ENCODE results near the gene MBOAT2. TPM values are rescaled to one million over a fixed set of nuclear protein-coding genes. Genes with fewer than 3 reads are reported as not detected.

MBOAT2 gene
- total RNA-seq, 1 experiment from 2014 or later, result 65.1 TPM

DNA sequence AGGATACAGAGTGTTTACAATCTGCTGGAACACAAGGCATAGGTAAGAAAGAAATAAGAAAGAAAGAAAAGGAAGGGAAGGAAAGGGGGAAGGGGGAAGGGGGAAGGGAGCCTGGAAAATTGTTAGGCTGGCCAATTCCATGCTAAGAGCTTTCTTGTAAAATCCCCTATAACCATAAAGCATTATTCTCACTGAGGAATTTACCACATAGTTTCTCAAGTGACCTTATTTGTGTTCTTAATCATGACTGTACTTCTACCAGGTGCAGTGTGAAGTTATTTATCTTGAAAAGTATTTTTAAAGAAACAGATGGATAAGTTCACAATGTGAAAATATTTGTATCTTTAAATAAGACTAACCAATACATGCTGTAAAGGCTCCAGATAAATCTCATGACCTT lies 126.9 kb downstream of the MBOAT2 start:
- ChIA-PET POLR2A (ENCODE audit: low non-redundant PET) (no interaction called here), CTCF (no interaction called here)
- BruUV-seq (replicated peaks), result no TSS peak
- H3K4me3 ChIP-seq (ENCODE audit: low read depth, low read length, poor library complexity, severe bottlenecking), result no peak overlapping the region
- no peak for DNase-seq (ENCODE audit: low spot score)
- TF ChIP-seq, protein P1, sequence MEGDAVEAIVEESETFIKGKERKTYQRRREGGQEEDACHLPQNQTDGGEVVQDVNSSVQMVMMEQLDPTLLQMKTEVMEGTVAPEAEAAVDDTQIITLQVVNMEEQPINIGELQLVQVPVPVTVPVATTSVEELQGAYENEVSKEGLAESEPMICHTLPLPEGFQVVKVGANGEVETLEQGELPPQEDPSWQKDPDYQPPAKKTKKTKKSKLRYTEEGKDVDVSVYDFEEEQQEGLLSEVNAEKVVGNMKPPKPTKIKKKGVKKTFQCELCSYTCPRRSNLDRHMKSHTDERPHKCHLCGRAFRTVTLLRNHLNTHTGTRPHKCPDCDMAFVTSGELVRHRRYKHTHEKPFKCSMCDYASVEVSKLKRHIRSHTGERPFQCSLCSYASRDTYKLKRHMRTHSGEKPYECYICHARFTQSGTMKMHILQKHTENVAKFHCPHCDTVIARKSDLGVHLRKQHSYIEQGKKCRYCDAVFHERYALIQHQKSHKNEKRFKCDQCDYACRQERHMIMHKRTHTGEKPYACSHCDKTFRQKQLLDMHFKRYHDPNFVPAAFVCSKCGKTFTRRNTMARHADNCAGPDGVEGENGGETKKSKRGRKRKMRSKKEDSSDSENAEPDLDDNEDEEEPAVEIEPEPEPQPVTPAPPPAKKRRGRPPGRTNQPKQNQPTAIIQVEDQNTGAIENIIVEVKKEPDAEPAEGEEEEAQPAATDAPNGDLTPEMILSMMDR (conservative IDR thresholded peaks at IDR 0.05; ENCODE audit: low read depth, low read length), result no peak
- TF ChIP-seq EZH2 (IDR thresholded peaks at IDR 0.05; ENCODE audit: borderline replicate concordance, low read depth, low read length, poor library complexity, severe bottlenecking), result no peak
- H3K36me3 ChIP-seq (ENCODE audit: insufficient read depth, low read length, poor library complexity, severe bottlenecking), result peaks cover 4% of the 10 kb centered on the region
- H3K4me1 ChIP-seq (ENCODE audit: insufficient read depth, low read length, poor library complexity, severe bottlenecking), result no peaks in the 10 kb centered on the region
- H3K27ac ChIP-seq (ENCODE audit: low read depth, low read length, poor library complexity, severe bottlenecking), result no peak overlapping the region
- intact Hi-C loops (cut with micrococcal nuclease; ENCODE audit: unreplicated experiment), result no loop called here
- no peaks in the 10 kb centered on the region for H3K9me3 ChIP-seq (ENCODE audit: low read depth, low read length, poor library complexity, severe bottlenecking)
- no peaks in the 10 kb centered on the region for H3K27me3 ChIP-seq (replicated peaks; ENCODE audit: insufficient read depth, low read depth, low read length, poor library complexity)

DNA sequence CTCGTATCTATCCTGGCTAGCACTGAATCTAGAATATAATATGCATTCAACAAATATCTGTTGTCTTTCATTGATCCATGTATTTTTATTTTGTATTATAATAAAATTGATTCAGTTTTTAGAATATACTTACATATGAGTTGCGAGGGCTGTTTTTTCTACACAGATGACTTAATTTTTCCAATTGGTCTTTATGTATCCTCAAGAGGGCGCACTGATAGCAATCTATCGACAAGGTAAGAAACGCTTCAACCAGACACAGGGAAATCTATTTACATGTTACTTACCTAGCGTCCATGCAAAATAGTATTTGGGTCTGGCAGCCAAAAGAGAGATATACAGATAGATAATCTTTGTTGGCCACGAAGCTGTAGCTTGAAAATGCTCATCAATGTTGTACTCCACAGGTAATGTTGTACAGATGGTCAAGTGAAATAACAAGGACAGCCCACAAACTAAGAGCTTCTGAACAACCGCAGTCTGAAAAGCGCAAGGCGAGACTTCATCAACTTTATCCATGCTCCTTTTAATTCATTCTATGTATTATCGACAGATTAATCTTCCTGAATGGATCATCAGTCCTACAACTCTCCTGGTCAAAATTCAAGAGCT lies 130.6 kb downstream of the MBOAT2 start:
- H3K27me3 ChIP-seq (replicated peaks; ENCODE audit: insufficient read depth, low read depth, low read length, poor library complexity), result no peaks in the 10 kb centered on the region
- H3K4me1 ChIP-seq (ENCODE audit: insufficient read depth, low read length, poor library complexity, severe bottlenecking), result no peaks in the 10 kb centered on the region
- TF ChIP-seq, protein P1 (conservative IDR thresholded peaks at IDR 0.05; ENCODE audit: low read depth, low read length), result peak; percentile 74
- no peak for TF ChIP-seq EZH2 (IDR thresholded peaks at IDR 0.05; ENCODE audit: borderline replicate concordance, low read depth, low read length, poor library complexity, severe bottlenecking)
- CTCF ChIA-PET, result interaction anchor here (1.2 kb wide), 1 partner anchor 267 kb away, joined by 10 read pairs; no protein-coding TSS in a partner anchor
- no peak overlapping the region for H3K4me3 ChIP-seq (ENCODE audit: low read depth, low read length, poor library complexity, severe bottlenecking)
- POLR2A ChIA-PET (ENCODE audit: low non-redundant PET), result interaction anchor here (0.6 kb wide), 1 partner anchor 148 kb away, joined by 3 read pairs; no protein-coding TSS in a partner anchor
- BruUV-seq (replicated peaks), result no TSS peak
- intact Hi-C loops (cut with micrococcal nuclease; ENCODE audit: unreplicated experiment), result loop anchor here (2.0 kb wide), 1 partner anchor 266 kb away; no protein-coding TSS in a partner anchor
- peaks cover 4% of the 10 kb centered on the region for H3K36me3 ChIP-seq (ENCODE audit: insufficient read depth, low read length, poor library complexity, severe bottlenecking)
- DNase-seq (ENCODE audit: low spot score), result peak; percentile 71
- H3K9me3 ChIP-seq (ENCODE audit: low read depth, low read length, poor library complexity, severe bottlenecking), result no peaks in the 10 kb centered on the region
- no peak overlapping the region for H3K27ac ChIP-seq (ENCODE audit: low read depth, low read length, poor library complexity, severe bottlenecking)

DNA sequence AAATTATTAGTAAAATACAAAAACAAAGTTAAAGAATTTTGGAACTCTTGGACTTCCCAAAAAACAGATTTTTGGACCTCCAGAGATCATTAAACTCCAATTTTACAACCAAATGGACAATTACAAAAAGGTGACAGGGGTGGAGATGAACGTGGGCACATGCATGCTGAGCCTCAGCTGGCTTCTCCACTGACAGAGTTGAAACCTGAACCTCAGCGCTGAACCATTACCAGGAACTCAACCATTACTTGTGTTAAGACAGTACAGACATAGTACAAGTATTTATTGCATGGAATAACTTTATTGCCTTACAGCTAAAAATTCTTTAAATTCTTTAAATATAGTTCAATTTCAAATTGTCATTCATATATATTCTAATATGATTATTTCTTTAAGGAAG lies 133.0 kb downstream of the MBOAT2 start:
- DNase-seq (ENCODE audit: low spot score), result no peak
- H3K27ac ChIP-seq (ENCODE audit: low read depth, low read length, poor library complexity, severe bottlenecking), result no peak overlapping the region
- no peak overlapping the region for H3K4me3 ChIP-seq (ENCODE audit: low read depth, low read length, poor library complexity, severe bottlenecking)
- no peaks in the 10 kb centered on the region for H3K4me1 ChIP-seq (ENCODE audit: insufficient read depth, low read length, poor library complexity, severe bottlenecking)
- no peaks in the 10 kb centered on the region for H3K36me3 ChIP-seq (ENCODE audit: insufficient read depth, low read length, poor library complexity, severe bottlenecking)
- no peaks in the 10 kb centered on the region for H3K27me3 ChIP-seq (replicated peaks; ENCODE audit: insufficient read depth, low read depth, low read length, poor library complexity)
- no peaks in the 10 kb centered on the region for H3K9me3 ChIP-seq (ENCODE audit: low read depth, low read length, poor library complexity, severe bottlenecking)
- TF ChIP-seq EZH2 (IDR thresholded peaks at IDR 0.05; ENCODE audit: borderline replicate concordance, low read depth, low read length, poor library complexity, severe bottlenecking), result no peak
- TF ChIP-seq, protein P1 (conservative IDR thresholded peaks at IDR 0.05; ENCODE audit: low read depth, low read length), result no peak
- intact Hi-C loops (cut with micrococcal nuclease; ENCODE audit: unreplicated experiment), result no loop called here
- ChIA-PET POLR2A (ENCODE audit: low non-redundant PET) (no interaction called here), CTCF (no interaction called here)
- no TSS peak for BruUV-seq (replicated peaks)
